Activated CD4-positive, alpha-beta T cell treated with anti-CD3 and anti-CD28 coated beads, Interleukin-2, amount 10 ng/mL, durations not matched to agents 24 days and 14 days (primary cell): ENCODE measurements around the gene IQCK. TPM values are rescaled to one million over a fixed set of nuclear protein-coding genes. Genes with fewer than 3 reads are reported as not detected.

Experiments
- total RNA-seq: library from RNA; stranded (reverse); gene quantifications from 2 replicates; pipeline ENCODE4 v1.2.3, GENCODE V29; 2022

Gene IQCK
- total RNA-seq, 1 donor from 2014 or later, result 1.0 TPM

Other genes starting within 250 kb of the IQCK start
- 25.2 and 28.7 TPM in 2 replicates for gene GDE1, start 196.2 kb upstream of the IQCK start, total RNA-seq
- gene CCP110, start 194.3 kb upstream of the IQCK start, total RNA-seq, result 25.4 and 31.7 TPM in 2 replicates
- gene VPS35L, start 162.6 kb upstream of the IQCK start, total RNA-seq, result 37.8 and 41.9 TPM in 2 replicates
- gene KNOP1, start within 50 bp of the IQCK start, total RNA-seq, result 36.9 and 37.0 TPM in 2 replicates
- 0.28 TPM in 1 of 2 replicates, not detected in the other for gene GPRC5B, start 166.6 kb downstream of the IQCK start, total RNA-seq